ENCODE results near the gene SULT1A2.
A peak's percentile ranks its signal among the peaks of the same experiment; 100 is the strongest.
"Not testable (repeated sequence)": the region's sequence is repeated elsewhere in the genome, so short reads cannot be mapped to it uniquely, and the experiment has no call there.

Gene SULT1A2

GRCh38 chr16:28617874-28618273 lies 21.0 kb upstream of the SULT1A2 start:
- TF ChIP-seq CTCF (IDR thresholded peaks at IDR 0.05; ENCODE audit: borderline replicate concordance, insufficient read depth, low read depth, low read length), result no peak
- H3K4me3 ChIP-seq (ENCODE audit: low read depth, low read length), result no peak overlapping the region

GRCh38 chr16:28616636-28617035 lies 19.8 kb upstream of the SULT1A2 start:
- no peak overlapping the region for H3K4me3 ChIP-seq (ENCODE audit: low read depth, low read length)
- TF ChIP-seq CTCF (IDR thresholded peaks at IDR 0.05; ENCODE audit: borderline replicate concordance, insufficient read depth, low read depth, low read length), result no peak

GRCh38 chr16:28616224-28616577 lies 19.4 kb upstream of the SULT1A2 start:
- not testable (repeated sequence) for H3K4me3 ChIP-seq (ENCODE audit: low read depth, low read length)

GRCh38 chr16:28615486-28616223 lies 18.8 kb upstream of the SULT1A2 start:
- TF ChIP-seq CTCF (IDR thresholded peaks at IDR 0.05; ENCODE audit: borderline replicate concordance, insufficient read depth, low read depth, low read length), result peak; percentile 63
- not testable (repeated sequence) for H3K4me3 ChIP-seq (ENCODE audit: low read depth, low read length)

- not testable (repeated sequence) for H3K4me3 ChIP-seq (ENCODE audit: low read depth, low read length)
Measured at GRCh38 chr16:28614561-28614960, 17.7 kb upstream of the SULT1A2 start.

GRCh38 chr16:28613912-28614311 lies 17.1 kb upstream of the SULT1A2 start:
- not testable (repeated sequence) for H3K4me3 ChIP-seq (ENCODE audit: low read depth, low read length)

GRCh38 chr16:28612359-28613280 lies 15.8 kb upstream of the SULT1A2 start:
- H3K4me3 ChIP-seq (ENCODE audit: low read depth, low read length), result not testable (repeated sequence)

- H3K4me3 ChIP-seq (ENCODE audit: low read depth, low read length), result no peak overlapping the region
- no peak for TF ChIP-seq CTCF (IDR thresholded peaks at IDR 0.05; ENCODE audit: borderline replicate concordance, insufficient read depth, low read depth, low read length)
Measured at GRCh38 chr16:28610595-28611191, 13.8 kb upstream of the SULT1A2 start.

Data from GM12875 (cell line).